HG03460 (cell line): Measurements from ENCODE around the gene KDM5A.

Experiments used
- ATAC-seq: cut with Tn5 transposase; IDR thresholded peaks from one replicate; pipeline ENCODE4 v1.9.1; 2021; ENCODE audit not compliant: unreplicated experiment

Gene KDM5A

GRCh38 chr12:275812-276211, 113.3 kb downstream of the KDM5A start:
- ATAC-seq = no peak

GRCh38 chr12:273382-273781, 115.7 kb downstream of the KDM5A start:
- ATAC-seq = no peak

GRCh38 chr12:272942-273341, 116.2 kb downstream of the KDM5A start:
- no peak for ATAC-seq

- ATAC-seq = no peak
These were observed 118.0 kb downstream of the KDM5A start for GRCh38 chr12:271161-271560.

DNA sequence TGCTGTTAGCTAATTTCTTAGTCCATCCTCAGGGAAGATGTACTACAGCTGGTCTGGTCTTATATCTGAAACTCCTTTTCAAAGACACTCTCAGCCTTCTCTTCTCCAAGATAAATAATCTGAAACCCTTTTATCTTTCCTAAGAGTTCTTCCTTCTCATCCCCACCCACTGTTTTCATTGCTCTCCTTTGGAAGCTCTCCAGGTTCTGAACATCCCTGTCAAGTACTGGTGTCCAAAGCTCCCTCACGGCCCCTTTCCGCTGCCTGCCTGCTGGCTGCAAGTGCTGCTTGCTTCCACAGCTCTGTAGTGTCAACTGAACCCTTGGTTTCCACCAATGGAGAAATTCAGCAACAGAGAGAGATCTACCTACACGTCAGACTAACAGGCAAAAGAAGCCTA, 119.9 kb downstream of the KDM5A start:
- no peak for ATAC-seq

GRCh38 chr12:268483-268840, 120.7 kb downstream of the KDM5A start:
- ATAC-seq = no peak

GRCh38 chr12:267581-268482, 121.3 kb downstream of the KDM5A start:
- ATAC-seq = no peak

DNA sequence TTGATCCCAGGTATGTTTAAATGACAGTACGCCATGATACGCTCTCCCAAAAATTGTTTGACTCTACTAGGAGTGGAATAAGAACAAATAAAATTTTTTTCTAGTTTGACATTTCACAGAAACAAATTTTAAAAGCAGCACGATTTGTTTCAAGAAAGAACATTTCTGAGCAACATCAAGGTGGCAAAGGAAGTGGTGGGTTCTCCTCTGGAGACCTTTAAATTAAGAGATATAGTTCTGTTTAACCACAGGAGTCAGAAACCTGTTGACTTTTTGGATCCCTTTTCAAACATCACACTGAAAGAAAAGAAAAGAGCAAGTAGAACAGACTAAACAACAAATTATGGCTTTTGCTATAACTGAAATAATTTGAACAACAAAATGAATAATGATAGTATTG, 124.0 kb downstream of the KDM5A start:
- no peak for ATAC-seq

DNA sequence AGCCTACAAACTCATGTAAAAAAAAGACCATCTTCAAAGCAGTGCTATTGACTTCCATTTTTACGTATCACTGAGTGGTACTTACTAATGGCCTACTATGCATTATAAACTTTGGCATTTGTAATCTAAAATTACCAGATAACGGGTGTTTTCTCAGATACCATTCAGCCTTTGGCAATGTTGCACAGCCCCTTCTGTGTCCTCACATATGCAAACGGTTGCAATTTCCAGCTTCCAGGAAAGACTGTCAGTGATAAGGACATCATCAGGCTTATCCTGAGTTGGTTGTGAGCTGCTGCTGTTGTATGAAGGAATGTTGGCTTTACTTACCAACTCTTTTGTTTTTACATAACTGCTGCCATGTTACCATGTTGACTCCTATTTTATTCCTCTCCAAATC, 124.9 kb downstream of the KDM5A start:
- ATAC-seq = no peak

GRCh38 chr12:263574-263973, 125.5 kb downstream of the KDM5A start:
- no peak for ATAC-seq

DNA sequence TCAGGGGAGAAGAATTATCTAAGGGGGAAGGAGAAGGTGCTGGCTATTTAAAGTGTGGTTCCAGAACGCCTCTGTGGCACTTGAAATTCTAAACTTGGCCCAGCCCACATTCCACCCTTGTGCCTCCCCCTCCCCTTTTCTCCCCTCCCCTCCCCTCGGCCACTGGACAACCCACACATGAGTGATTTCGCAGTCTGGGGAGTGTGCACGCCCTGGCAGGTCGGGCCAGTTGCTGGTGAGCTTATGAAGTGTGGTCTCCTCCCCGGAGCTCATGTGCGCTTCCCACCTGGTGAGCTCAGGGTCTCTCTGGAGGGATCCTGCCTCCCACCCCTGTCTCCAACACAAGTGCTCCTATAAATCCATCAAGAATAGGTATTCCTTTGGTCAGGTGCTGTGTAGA, 126.3 kb downstream of the KDM5A start, which contains the start of gene SLC6A13:
Gene SLC6A13 (minus strand): TSS at position 20 of the 400 bp plus-strand sequence. CDS start 2,784 bp downstream, outside the sequence.
- no peak for ATAC-seq

- ATAC-seq = no peak
These were observed 127.0 kb downstream of the KDM5A start for GRCh38 chr12:262113-262512.

DNA sequence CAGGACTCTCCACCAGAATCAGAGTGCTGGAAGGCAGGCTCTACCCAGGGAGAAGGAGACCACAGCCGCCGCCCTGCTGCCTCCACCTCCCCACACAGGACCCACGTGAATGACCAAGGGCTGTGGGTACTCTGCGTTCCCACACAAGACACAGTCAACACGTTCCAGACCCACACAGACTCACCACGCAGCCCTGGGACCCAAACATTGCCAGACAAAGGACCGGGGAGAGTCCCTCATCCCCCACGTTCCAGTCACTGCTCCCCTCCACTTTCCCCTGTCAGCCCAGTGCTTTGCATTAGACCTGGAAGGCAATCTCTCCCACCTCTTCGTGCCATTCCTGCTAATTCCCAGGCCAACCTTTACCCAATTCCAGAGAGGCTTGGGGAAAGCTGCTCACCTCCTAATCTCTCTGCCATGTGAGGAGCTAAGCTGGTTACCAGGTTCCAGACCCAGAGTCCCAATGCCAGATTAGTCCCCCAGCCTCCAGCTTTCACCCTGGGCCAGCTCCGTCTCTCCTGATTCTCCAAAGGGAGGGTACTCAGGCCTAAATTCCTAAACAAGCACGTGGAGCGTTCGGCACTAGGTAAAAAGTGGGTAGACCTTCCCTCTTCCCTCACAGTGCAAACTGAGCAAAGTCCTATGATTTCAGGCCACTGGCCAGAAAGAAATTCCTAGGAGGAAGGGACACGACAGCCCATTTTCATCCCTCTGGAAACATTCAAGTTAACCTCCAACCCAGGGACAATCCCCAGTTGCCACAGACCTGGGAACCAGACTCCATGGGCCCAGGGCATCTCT, 131.4 kb downstream of the KDM5A start:
- no peak for ATAC-seq

DNA sequence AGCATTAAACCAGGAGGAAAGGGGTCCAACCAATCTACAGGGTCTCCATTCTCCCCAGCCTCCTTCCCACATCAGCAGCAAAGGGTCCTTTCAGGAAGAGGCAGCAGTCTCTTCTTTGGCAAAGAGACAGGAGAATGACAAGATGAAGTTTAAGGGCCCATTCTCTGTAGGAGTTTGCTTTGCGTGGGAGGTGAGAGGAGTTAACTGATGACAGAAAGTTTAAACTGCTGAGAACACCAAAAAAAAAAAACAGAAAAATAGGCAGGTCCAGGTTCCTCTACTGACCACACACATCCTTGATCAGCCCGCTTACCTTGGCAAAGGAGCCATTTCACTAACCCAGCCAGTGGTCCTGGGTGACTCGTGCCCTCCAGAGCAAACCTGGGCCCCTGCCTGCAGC, 132.2 kb downstream of the KDM5A start:
- ATAC-seq = no peak

DNA sequence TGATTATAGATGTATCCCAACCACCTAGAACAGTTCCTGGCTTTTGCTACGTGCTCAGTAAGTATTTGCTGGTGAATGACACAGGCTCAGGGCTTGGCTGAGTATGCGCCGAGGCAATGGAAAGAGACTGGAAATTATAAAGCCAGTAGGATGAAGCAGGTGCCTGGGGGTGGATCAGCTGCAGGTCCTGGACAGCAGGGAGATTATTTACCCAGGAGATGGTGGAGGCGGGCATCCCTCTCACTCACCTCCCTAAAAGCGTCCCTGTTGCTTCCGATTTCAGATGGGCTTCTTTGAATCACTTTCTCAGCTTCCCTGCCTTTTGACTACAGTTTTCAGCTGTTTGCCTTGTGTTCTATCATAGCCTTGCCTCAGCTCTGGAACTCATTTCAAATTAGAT, 132.9 kb downstream of the KDM5A start:
- ATAC-seq = no peak

GRCh38 chr12:254912-255311, 134.2 kb downstream of the KDM5A start:
- ATAC-seq = no peak

GRCh38 chr12:254039-254438, 135.1 kb downstream of the KDM5A start:
- no peak for ATAC-seq

DNA sequence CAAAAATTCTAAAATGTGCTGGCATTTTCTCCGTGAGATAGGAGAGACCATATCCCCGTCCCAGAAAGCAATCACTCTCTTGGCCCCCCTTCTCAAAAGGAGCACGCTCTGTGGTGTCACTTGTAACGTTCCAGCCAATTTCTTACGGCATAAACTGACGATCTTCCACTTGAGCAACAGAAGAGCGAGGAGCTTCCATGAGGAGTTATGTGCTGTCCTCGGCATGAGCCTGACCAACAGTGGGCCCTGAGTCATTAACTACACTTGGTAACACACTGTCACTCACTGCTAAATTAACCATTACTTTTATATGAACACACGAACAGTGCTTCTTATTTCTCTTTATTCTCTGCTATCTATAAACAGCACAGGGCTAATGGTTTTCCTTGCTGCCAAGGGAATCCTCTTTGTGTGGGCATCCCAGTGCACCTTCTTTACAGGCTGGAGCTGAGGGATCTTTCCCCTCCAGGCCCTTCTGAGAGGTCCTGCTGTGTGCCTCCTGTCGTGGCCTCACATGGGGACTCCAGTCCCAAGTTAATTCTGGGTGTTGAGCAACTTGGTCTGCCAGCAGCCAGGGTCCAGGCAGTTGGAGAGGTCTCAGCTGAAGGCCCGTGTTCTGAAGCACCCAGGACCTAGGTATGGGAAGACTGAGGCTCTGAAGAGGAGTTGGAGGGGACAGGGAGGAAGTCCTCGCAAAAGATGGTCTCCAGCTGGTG, 135.8 kb downstream of the KDM5A start:
- ATAC-seq = no peak

DNA sequence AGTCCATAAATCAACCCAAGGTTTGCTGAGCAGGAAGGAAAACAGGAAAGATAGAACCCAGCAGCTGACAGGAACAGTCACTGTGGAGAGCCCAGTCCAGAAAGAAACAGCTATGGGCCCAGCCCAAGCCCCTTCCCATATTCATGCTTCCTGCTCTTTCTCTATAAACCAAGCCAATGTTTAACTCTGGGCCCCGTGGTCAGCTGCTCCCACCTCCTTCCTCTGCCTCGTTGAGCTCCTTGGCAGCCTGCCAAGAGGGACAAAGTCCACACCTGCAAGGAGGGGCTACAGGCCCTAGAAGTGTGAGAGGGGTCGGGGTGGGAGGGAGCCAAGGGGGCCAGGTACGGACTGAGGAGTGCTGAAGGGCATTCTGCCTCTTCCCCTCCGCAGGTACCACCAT, 136.5 kb downstream of the KDM5A start:
- no peak for ATAC-seq

- no peak for ATAC-seq
These were observed 141.8 kb downstream of the KDM5A start for GRCh38 chr12:247271-247670.

- no peak for ATAC-seq
These were observed 145.7 kb downstream of the KDM5A start for GRCh38 chr12:243381-243780.
